ENCODE measurements around the gene SIT1.

DNA sequence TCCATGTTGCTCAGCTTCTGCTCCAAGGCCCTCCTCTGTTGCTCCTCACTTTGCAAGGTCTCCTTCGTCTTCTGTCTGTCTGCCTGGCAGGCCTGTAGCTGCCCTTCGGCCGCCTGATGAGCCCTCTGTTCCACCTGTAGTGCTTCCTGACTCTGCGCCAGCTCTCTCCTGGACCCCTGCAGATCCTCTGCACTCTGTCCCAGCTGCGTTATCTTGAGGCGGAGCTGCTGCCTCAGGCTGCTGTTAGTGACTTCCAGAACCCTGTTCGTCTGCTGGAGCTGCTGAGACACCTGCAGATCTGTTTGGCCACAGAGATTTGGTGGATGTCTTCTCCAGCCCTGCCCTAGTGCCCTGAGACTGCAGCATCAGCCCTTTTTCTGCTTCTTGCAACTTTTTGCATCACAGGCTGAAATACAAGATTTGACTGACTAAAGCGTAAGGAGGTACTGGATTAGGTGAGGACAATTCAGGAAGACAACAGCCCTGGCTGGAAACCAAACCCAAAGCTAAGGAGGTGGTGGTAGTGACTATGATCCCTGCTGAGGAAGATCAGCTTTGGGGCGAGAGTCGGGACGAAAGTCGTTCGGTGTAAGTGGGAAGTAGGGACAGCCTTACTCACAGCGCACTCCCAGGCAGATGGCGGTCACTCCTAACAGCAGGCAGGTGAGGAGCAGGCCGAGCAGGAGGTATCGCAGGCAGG, 34.6 kb downstream of the SIT1 start:
- TF ChIP-seq, protein P1, sequence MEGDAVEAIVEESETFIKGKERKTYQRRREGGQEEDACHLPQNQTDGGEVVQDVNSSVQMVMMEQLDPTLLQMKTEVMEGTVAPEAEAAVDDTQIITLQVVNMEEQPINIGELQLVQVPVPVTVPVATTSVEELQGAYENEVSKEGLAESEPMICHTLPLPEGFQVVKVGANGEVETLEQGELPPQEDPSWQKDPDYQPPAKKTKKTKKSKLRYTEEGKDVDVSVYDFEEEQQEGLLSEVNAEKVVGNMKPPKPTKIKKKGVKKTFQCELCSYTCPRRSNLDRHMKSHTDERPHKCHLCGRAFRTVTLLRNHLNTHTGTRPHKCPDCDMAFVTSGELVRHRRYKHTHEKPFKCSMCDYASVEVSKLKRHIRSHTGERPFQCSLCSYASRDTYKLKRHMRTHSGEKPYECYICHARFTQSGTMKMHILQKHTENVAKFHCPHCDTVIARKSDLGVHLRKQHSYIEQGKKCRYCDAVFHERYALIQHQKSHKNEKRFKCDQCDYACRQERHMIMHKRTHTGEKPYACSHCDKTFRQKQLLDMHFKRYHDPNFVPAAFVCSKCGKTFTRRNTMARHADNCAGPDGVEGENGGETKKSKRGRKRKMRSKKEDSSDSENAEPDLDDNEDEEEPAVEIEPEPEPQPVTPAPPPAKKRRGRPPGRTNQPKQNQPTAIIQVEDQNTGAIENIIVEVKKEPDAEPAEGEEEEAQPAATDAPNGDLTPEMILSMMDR (IDR thresholded peaks at IDR 0.05), result no peak
- TF ChIP-seq POLR2A (IDR thresholded peaks at IDR 0.05; ENCODE audit: low read length), result no peak
- no peak for TF ChIP-seq BHLHE40 (IDR thresholded peaks at IDR 0.05; ENCODE audit: low read depth, low read length)
- TF ChIP-seq, protein P2, sequence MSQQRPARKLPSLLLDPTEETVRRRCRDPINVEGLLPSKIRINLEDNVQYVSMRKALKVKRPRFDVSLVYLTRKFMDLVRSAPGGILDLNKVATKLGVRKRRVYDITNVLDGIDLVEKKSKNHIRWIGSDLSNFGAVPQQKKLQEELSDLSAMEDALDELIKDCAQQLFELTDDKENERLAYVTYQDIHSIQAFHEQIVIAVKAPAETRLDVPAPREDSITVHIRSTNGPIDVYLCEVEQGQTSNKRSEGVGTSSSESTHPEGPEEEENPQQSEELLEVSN (IDR thresholded peaks at IDR 0.05; ENCODE audit: borderline replicate concordance, low read depth), result no peak
- TF ChIP-seq, protein P3, sequence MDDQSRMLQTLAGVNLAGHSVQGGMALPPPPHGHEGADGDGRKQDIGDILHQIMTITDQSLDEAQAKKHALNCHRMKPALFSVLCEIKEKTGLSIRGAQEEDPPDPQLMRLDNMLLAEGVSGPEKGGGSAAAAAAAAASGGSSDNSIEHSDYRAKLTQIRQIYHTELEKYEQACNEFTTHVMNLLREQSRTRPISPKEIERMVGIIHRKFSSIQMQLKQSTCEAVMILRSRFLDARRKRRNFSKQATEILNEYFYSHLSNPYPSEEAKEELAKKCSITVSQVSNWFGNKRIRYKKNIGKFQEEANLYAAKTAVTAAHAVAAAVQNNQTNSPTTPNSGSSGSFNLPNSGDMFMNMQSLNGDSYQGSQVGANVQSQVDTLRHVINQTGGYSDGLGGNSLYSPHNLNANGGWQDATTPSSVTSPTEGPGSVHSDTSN (IDR thresholded peaks at IDR 0.05), result no peak
- no peak for TF ChIP-seq RAD21 (conservative IDR thresholded peaks at IDR 0.05 in 1 of 2, IDR thresholded peaks at IDR 0.05 in 1 of 2)
- no peak for TF ChIP-seq FOXS1 (CRISPR knock-in tag; IDR thresholded peaks at IDR 0.05)
- no peak for TF ChIP-seq JUN (IDR thresholded peaks at IDR 0.05)
- TF ChIP-seq MAFK (IDR thresholded peaks at IDR 0.05; ENCODE audit: partially characterized antibody), result no peak
- no peak for TF ChIP-seq MAZ (IDR thresholded peaks at IDR 0.05; ENCODE audit: borderline replicate concordance, low read depth, low read length)
